Endothelial cell of umbilical vein (primary cell): ENCODE results near the gene PITPNM1. TPM values are rescaled to one million over a fixed set of nuclear protein-coding genes. Genes with fewer than 3 reads are reported as not detected.

Experiments
- BruUV-seq: library from RNA; stranded (reverse); fragments of 400-500 nt; replicated peaks from 2 replicates; lab custom pipeline; 2021; lab: Mats Ljungman, UMichigan
- CTCF ChIA-PET: fragments of 300-600, 350-600 bp; sonication (Branson Sonifier 250); formaldehyde crosslinking; loops from one replicate; lab custom pipeline; 2021; ENCODE audit warnings: antibody characterized with exemption, inconsistent platforms; lab: Charles Lee
- POLR2A ChIA-PET: fragments of 300-600, 350-600 bp; sonication (Branson Sonifier 250); formaldehyde crosslinking; loops from one replicate; lab custom pipeline; 2021; ENCODE audit warnings: antibody characterized with exemption, inconsistent platforms; lab: Charles Lee
- DNase-seq: peaks from one replicate; pipeline ENCODE4 v3.0.0-alpha.2; 2011; ENCODE audit warnings: low read depth, low spot score
- FAIRE-seq: peaks from 2 replicates; lab custom pipeline; 2011; peaks lifted over from hg19 to GRCh38; lab: Jason Lieb, UNC
- H2AFZ ChIP-seq: 2 replicates; pipeline ENCODE4 v1.6.0; 2012; ENCODE audit warnings: low read depth, low read length, control low read depth, inconsistent platforms
- H3K27ac ChIP-seq: 2 replicates; pipeline ENCODE4 v1.5.1; 2011; ENCODE audit warnings: low read depth, mild to moderate bottlenecking, control low read depth, low read length, moderate library complexity; ENCODE audit not compliant: insufficient read depth
- H3K27me3 ChIP-seq, 2 experiments: 2 replicates each; pipeline versions ENCODE4 v1.6.0 to v1.6.1; 2011; ENCODE audit warnings: low read length in 2 of 2, mixed read lengths in 1 of 2; ENCODE audit not compliant: control insufficient read depth in 2 of 2, insufficient read depth in 2 of 2
- H3K36me3 ChIP-seq, 2 experiments: 2 replicates in 1 of 2; 3 replicates in 1 of 2; pipeline ENCODE4 v1.5.1; 2011; ENCODE audit warnings: low read length in 2 of 2, mild to moderate bottlenecking in 1 of 2, moderate library complexity in 1 of 2; ENCODE audit not compliant: control insufficient read depth in 2 of 2, insufficient read depth in 2 of 2; ENCODE audit errors: extremely low read depth in 1 of 2
- H3K4me1 ChIP-seq: 3 replicates; pipeline ENCODE4 v1.5.1; 2011; ENCODE audit warnings: mild to moderate bottlenecking, low read length; ENCODE audit not compliant: control insufficient read depth, insufficient read depth; ENCODE audit errors: extremely low read depth
- H3K4me2 ChIP-seq: 2 replicates; pipeline ENCODE4 v1.6.1; 2011; ENCODE audit warnings: low read length, control low read depth, mixed read lengths; ENCODE audit not compliant: insufficient read depth
- H3K4me3 ChIP-seq, 3 experiments: fragments of 200-600 bp in 1 of 3; sonication (generic), shearing (Covaris generic) in 1 of 3; replicated peaks in 1 of 3; 2 replicates each; pipeline ENCODE4 v1.5.1; 2011 to 2016; ENCODE audit warnings: control low read depth in 3 of 3, low read length in 3 of 3, mild to moderate bottlenecking in 2 of 3, inconsistent platforms in 1 of 3, low read depth in 1 of 3, moderate library complexity in 1 of 3; ENCODE audit not compliant: insufficient read depth in 1 of 3
- H3K79me2 ChIP-seq: 2 replicates; pipeline ENCODE4 v1.6.0; 2012; ENCODE audit warnings: low read length, inconsistent platforms; ENCODE audit not compliant: control insufficient read depth, insufficient read depth
- H3K9ac ChIP-seq: replicated peaks from 2 replicates; pipeline ENCODE3; 2011; ENCODE audit warnings: low read length, control low read depth; ENCODE audit not compliant: insufficient read depth; ENCODE audit errors: extremely low read depth
- H3K9me1 ChIP-seq: replicated peaks from 3 replicates; pipeline ENCODE4 v1.6.0; 2011; ENCODE audit warnings: mild to moderate bottlenecking, low read length; ENCODE audit not compliant: control insufficient read depth, insufficient read depth; ENCODE audit errors: extremely low read depth
- H3K9me3 ChIP-seq: replicated peaks from 2 replicates; pipeline ENCODE4 v1.5.1; 2012; ENCODE audit warnings: low read length, inconsistent platforms; ENCODE audit not compliant: control insufficient read depth, insufficient read depth
- H4K20me1 ChIP-seq: replicated peaks from 2 replicates; pipeline ENCODE3; 2011; ENCODE audit warnings: mild to moderate bottlenecking, low read length; ENCODE audit not compliant: control insufficient read depth, insufficient read depth; ENCODE audit errors: extremely low read depth
- EZH2 ChIP-seq: IDR thresholded peaks from 2 replicates; pipeline ENCODE4 v1.6.1; 2012; ENCODE audit warnings: borderline replicate concordance, low read depth, mild to moderate bottlenecking, moderate library complexity, low read length, inconsistent platforms; ENCODE audit not compliant: severe bottlenecking
- FOS ChIP-seq: IDR thresholded peaks from 2 replicates; pipeline ENCODE4 v1.6.1; 2011; ENCODE audit warnings: mild to moderate bottlenecking, low read length, moderate library complexity, borderline replicate concordance; ENCODE audit not compliant: insufficient read depth
- GATA2 ChIP-seq: IDR thresholded peaks from 2 replicates; pipeline ENCODE4 v1.7.0; 2011; ENCODE audit warnings: low read depth, mild to moderate bottlenecking, moderate library complexity, mixed read lengths, low read length; ENCODE audit not compliant: insufficient read length, insufficient read depth
- JUN ChIP-seq: IDR thresholded peaks from 2 replicates; pipeline ENCODE4 v1.6.1; 2011; ENCODE audit warnings: borderline replicate concordance, low read depth; ENCODE audit not compliant: insufficient read length, insufficient read depth
- MYC ChIP-seq: IDR thresholded peaks from one replicate; pipeline ENCODE4 v1.6.1; 2011; ENCODE audit warnings: mild to moderate bottlenecking, low read depth, low read length
- POLR2A ChIP-seq: IDR thresholded peaks from 2 replicates; pipeline ENCODE4 v1.6.1; 2012; ENCODE audit warnings: low read depth, mild to moderate bottlenecking, control low read depth, low read length
- POLR2AphosphoS5 ChIP-seq: IDR thresholded peaks from 2 replicates; pipeline ENCODE4 v1.6.1; 2012; ENCODE audit warnings: low read depth, mild to moderate bottlenecking, control low read depth, low read length, moderate library complexity; ENCODE audit not compliant: insufficient read depth
- dilution Hi-C: fragments of 300-500 bp; cut with MboI; formaldehyde crosslinking; loops from one replicate; pipeline ENCODE4 v1.15.0; 2019; ENCODE audit warnings: low sequenced_read_pairs; ENCODE audit not compliant: extremely low pct_ligation_motif_present
- intact Hi-C: fragments of 100-400 bp; cut with micrococcal nuclease; formaldehyde crosslinking; loops from one replicate; pipeline ENCODE4 v1.10.0; 2022
- polyA plus RNA-seq, 4 experiments: library from polyadenylated mRNA; depleted of rRNA in 3 of 4; stranded (reverse) in 3 of 4; unstranded in 1 of 4; fragments of >200 nt; gene quantifications; 2 replicates each; pipeline versions ENCODE4 v1.2.1 to v1.2.3, GENCODE V29; 2011 to 2012; ENCODE audit warnings: missing spikeins in 1 of 4
- total RNA-seq: library from RNA; stranded (reverse); gene quantifications from 2 replicates; pipeline ENCODE4 v1.2.3, GENCODE V29; 2021
- TF ChIP-seq, protein P1 (sequence below): IDR thresholded peaks from 2 replicates; pipeline ENCODE4 v1.6.1; 2011; ENCODE audit not compliant: insufficient read depth, insufficient read length
- TF ChIP-seq, protein P2 (sequence below), 2 donors: IDR thresholded peaks; 1 replicate in 1 of 2; 2 replicates in 1 of 2; pipeline ENCODE4 v1.5.1; 2011; ENCODE audit warnings: low read length in 2 of 2, mild to moderate bottlenecking in 2 of 2, moderate library complexity in 2 of 2, control low read depth in 1 of 2, inconsistent platforms in 1 of 2, low read depth in 1 of 2; ENCODE audit not compliant: insufficient read depth in 1 of 2; ENCODE audit errors: extremely low read depth in 1 of 2

Gene PITPNM1
- total and polyA plus RNA-seq, 2 donors (not counting 3 experiments of a cell fraction or from before 2014, with no cell fraction given): 16.5 to 26.4 TPM

DNA sequence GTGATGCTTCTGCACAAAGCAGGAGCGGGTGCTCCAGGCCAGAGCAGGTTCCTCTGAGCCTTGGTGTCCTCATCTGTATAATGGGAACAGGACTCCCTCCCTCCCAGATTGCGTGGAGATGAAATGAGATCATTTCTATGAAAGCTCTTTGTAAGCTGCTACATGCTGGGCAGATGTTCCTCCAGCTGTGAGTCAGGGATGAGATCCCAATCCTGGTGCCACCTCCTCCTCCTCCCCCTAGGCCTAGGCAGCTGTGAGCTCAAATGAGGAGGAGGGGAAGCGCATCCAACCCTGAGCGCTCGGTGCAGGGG is 25.1 kb upstream of the PITPNM1 start:
- peaks cover 3% of the 10 kb centered on the region for H3K9me3 ChIP-seq
- no peaks in the 10 kb centered on the region for H3K36me3 ChIP-seq
- no peaks in the 10 kb centered on the region for H3K79me2 ChIP-seq
- H2AFZ ChIP-seq: no peak overlapping the region
- POLR2A ChIA-PET: no interaction called here
- H3K4me1 ChIP-seq: no peaks in the 10 kb centered on the region
- TF ChIP-seq JUN: no peak
- no peak for TF ChIP-seq EZH2
- TF ChIP-seq, protein P1, sequence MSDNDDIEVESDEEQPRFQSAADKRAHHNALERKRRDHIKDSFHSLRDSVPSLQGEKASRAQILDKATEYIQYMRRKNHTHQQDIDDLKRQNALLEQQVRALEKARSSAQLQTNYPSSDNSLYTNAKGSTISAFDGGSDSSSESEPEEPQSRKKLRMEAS: no peak
- TF ChIP-seq FOS: no peak
- no peak for TF ChIP-seq MYC
- TF ChIP-seq, protein P2, sequence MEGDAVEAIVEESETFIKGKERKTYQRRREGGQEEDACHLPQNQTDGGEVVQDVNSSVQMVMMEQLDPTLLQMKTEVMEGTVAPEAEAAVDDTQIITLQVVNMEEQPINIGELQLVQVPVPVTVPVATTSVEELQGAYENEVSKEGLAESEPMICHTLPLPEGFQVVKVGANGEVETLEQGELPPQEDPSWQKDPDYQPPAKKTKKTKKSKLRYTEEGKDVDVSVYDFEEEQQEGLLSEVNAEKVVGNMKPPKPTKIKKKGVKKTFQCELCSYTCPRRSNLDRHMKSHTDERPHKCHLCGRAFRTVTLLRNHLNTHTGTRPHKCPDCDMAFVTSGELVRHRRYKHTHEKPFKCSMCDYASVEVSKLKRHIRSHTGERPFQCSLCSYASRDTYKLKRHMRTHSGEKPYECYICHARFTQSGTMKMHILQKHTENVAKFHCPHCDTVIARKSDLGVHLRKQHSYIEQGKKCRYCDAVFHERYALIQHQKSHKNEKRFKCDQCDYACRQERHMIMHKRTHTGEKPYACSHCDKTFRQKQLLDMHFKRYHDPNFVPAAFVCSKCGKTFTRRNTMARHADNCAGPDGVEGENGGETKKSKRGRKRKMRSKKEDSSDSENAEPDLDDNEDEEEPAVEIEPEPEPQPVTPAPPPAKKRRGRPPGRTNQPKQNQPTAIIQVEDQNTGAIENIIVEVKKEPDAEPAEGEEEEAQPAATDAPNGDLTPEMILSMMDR (IDR thresholded peaks at IDR 0.05; ENCODE audit: extremely low read depth in 1 of 2, insufficient read depth in 1 of 2, low read depth in 1 of 2, low read length in 2 of 2): no peak
- TF ChIP-seq POLR2A: no peak
- no peak for TF ChIP-seq POLR2AphosphoS5
- no peak for TF ChIP-seq GATA2
- no peak overlapping the region for H3K9ac ChIP-seq
- H3K27me3 ChIP-seq: no peaks in the 10 kb centered on the region
- intact Hi-C loops: no loop called here
- dilution Hi-C loops: no loop called here
- FAIRE-seq (no peak), DNase-seq (no peak)
- H3K4me3 ChIP-seq: no peak overlapping the region
- no peak overlapping the region for H3K27ac ChIP-seq
- BruUV-seq: no TSS peak
- H3K9me1 ChIP-seq: no peaks in the 10 kb centered on the region
- H3K4me2 ChIP-seq: no peak overlapping the region
- CTCF ChIA-PET: interaction anchor here (1.0 kb wide), 1 partner anchor 15 kb away, joined by 3 read pairs; no protein-coding TSS in a partner anchor
- no peaks in the 10 kb centered on the region for H4K20me1 ChIP-seq
